ENCODE results near the gene DMRT3.

The DMRT3 gene

DNA sequence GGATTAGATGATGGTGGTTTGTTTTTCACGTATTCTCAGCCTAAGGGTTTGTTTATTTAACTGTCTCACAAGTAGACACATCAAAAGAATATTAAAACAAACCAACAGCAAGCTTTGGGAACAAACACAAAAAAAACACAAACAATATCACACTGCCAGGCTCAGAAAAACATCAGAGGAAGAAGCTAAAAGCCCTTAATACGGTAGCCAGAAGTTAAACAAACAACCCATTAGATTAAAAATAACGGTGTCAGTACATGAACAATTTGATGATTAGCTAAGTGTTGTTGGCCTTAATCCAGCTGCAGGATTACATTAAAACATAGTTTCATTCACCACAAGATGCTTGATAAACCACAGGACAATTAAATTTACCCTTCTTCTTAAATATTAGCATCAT, 57.8 kb downstream of the DMRT3 start:
- H3K9ac ChIP-seq (ENCODE audit: low read depth, low read length), result no peak overlapping the region
- no peak for DNase-seq

GRCh38 chr9:1039589-1039988, 63.1 kb downstream of the DMRT3 start:
- H3K9me3 ChIP-seq (ENCODE audit: insufficient read depth, low read length, severe bottlenecking), result no peaks in the 10 kb centered on the region
- no peak overlapping the region for H3K4me3 ChIP-seq (ENCODE audit: low read depth in 1 of 2, low read length in 2 of 2)
- H3K79me2 ChIP-seq (ENCODE audit: insufficient read depth, low read length), result no peaks in the 10 kb centered on the region
- H3K27ac ChIP-seq (ENCODE audit: low read length), result no peak overlapping the region
- no peak overlapping the region for H3K4me2 ChIP-seq (ENCODE audit: insufficient read depth, low read length)
- no peaks in the 10 kb centered on the region for H4K20me1 ChIP-seq (ENCODE audit: insufficient read depth, low read length)
- no peaks in the 10 kb centered on the region for H3K36me3 ChIP-seq (ENCODE audit: insufficient read depth, low read length)
- H2AFZ ChIP-seq (ENCODE audit: low read depth, low read length), result no peak overlapping the region
- TF ChIP-seq EZH2 (IDR thresholded peaks at IDR 0.05; ENCODE audit: borderline replicate concordance, low read depth, low read length, severe bottlenecking), result no peak
- TF ChIP-seq, protein P1, sequence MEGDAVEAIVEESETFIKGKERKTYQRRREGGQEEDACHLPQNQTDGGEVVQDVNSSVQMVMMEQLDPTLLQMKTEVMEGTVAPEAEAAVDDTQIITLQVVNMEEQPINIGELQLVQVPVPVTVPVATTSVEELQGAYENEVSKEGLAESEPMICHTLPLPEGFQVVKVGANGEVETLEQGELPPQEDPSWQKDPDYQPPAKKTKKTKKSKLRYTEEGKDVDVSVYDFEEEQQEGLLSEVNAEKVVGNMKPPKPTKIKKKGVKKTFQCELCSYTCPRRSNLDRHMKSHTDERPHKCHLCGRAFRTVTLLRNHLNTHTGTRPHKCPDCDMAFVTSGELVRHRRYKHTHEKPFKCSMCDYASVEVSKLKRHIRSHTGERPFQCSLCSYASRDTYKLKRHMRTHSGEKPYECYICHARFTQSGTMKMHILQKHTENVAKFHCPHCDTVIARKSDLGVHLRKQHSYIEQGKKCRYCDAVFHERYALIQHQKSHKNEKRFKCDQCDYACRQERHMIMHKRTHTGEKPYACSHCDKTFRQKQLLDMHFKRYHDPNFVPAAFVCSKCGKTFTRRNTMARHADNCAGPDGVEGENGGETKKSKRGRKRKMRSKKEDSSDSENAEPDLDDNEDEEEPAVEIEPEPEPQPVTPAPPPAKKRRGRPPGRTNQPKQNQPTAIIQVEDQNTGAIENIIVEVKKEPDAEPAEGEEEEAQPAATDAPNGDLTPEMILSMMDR (IDR thresholded peaks at IDR 0.05; ENCODE audit: borderline replicate concordance, extremely low read depth, low read length, poor library complexity, severe bottlenecking), result no peak
- no peak for DNase-seq
- ATAC-seq (ENCODE audit: insufficient read depth, low read depth), result no peak
- peaks cover 2% of the 10 kb centered on the region for H3K27me3 ChIP-seq (ENCODE audit: insufficient read depth, low read length, poor library complexity)
- H3K4me1 ChIP-seq (ENCODE audit: insufficient read depth, low read length), result no peaks in the 10 kb centered on the region
- H3K9ac ChIP-seq (ENCODE audit: low read depth, low read length), result no peak overlapping the region

More for the DNA sequence above, 57.8 kb downstream of the DMRT3 start:
- TF ChIP-seq, protein P1 (IDR thresholded peaks at IDR 0.05; ENCODE audit: borderline replicate concordance, extremely low read depth, low read length, poor library complexity, severe bottlenecking), result no peak
- TF ChIP-seq EZH2 (IDR thresholded peaks at IDR 0.05; ENCODE audit: borderline replicate concordance, low read depth, low read length, severe bottlenecking), result no peak
- Histone ChIP-seq H3K79me2 (ENCODE audit: insufficient read depth, low read length) (no peaks in the 10 kb centered on the region), H3K4me3 (ENCODE audit: low read depth in 1 of 2, low read length in 2 of 2) (no peak overlapping the region), H4K20me1 (ENCODE audit: insufficient read depth, low read length) (no peaks in the 10 kb centered on the region), H2AFZ (ENCODE audit: low read depth, low read length) (no peak overlapping the region), H3K36me3 (ENCODE audit: insufficient read depth, low read length) (no peaks in the 10 kb centered on the region), H3K4me2 (ENCODE audit: insufficient read depth, low read length) (no peak overlapping the region), H3K27ac (ENCODE audit: low read length) (no peak overlapping the region), H3K27me3 (ENCODE audit: insufficient read depth, low read length, poor library complexity) (peaks cover 2% of the 10 kb centered on the region), H3K4me1 (ENCODE audit: insufficient read depth, low read length) (no peaks in the 10 kb centered on the region), H3K9me3 (ENCODE audit: insufficient read depth, low read length, severe bottlenecking) (no peaks in the 10 kb centered on the region)
- ATAC-seq (ENCODE audit: insufficient read depth, low read depth), result no peak
